AG09319 (cell line): ENCODE results near the gene TPRG1.
"Not testable (repeated sequence)": the region's sequence is repeated elsewhere in the genome, so short reads cannot be mapped to it uniquely, and the experiment has no call there.

Source experiments
- DNase-seq: peaks from one replicate; pipeline ENCODE4 v3.0.0-alpha.2; 2010; ENCODE audit warnings: low read depth; ENCODE audit errors: extremely low read depth
- CTCF ChIP-seq: IDR thresholded peaks from 2 replicates; pipeline ENCODE4 v1.5.1; 2011; ENCODE audit warnings: low read depth, mild to moderate bottlenecking, inconsistent platforms, low read length, moderate library complexity

The TPRG1 gene

GRCh38 chr3:189325454-189325853 lies 153.7 kb downstream of the TPRG1 start:
- TF ChIP-seq CTCF, result no peak
- DNase-seq, result no peak

GRCh38 chr3:189329630-189330029 lies 157.9 kb downstream of the TPRG1 start:
- not testable (repeated sequence) for DNase-seq

GRCh38 chr3:189330066-189330465 lies 158.3 kb downstream of the TPRG1 start:
- no peak for TF ChIP-seq CTCF
- no peak for DNase-seq

GRCh38 chr3:189331002-189331418 lies 159.2 kb downstream of the TPRG1 start:
- DNase-seq, result no peak
- TF ChIP-seq CTCF, result no peak

GRCh38 chr3:189334064-189334920 lies 162.5 kb downstream of the TPRG1 start:
- TF ChIP-seq CTCF, result no peak
- DNase-seq, result no peak

GRCh38 chr3:189337673-189338091 lies 165.9 kb downstream of the TPRG1 start:
- TF ChIP-seq CTCF, result no peak
- no peak for DNase-seq

GRCh38 chr3:189338366-189338765 lies 166.6 kb downstream of the TPRG1 start:
- no peak for TF ChIP-seq CTCF
- no peak for DNase-seq

GRCh38 chr3:189339996-189340395 lies 168.2 kb downstream of the TPRG1 start:
- DNase-seq, result no peak
- no peak for TF ChIP-seq CTCF
